WTC11 (cell line): ENCODE measurements around the gene CASP8.

Experiments
- ATF1 ChIP-seq: sonication (generic); formaldehyde crosslinking; IDR thresholded peaks from 2 replicates; pipeline ENCODE4 v1.8.1; 2023; ENCODE audit warnings: mild to moderate bottlenecking, moderate library complexity, missing genetic modification reagents
- NR1H2 ChIP-seq: sonication (generic); formaldehyde crosslinking; IDR thresholded peaks from 2 replicates; pipeline ENCODE4 v1.9.0; 2021; ENCODE audit warnings: mild to moderate bottlenecking, moderate library complexity, missing genetic modification reagents
- NR2C2 ChIP-seq: sonication (generic); formaldehyde crosslinking; IDR thresholded peaks from 2 replicates; pipeline ENCODE4 v1.8.0; 2022; ENCODE audit warnings: mild to moderate bottlenecking, missing genetic modification reagents
- ZNF138 ChIP-seq: sonication (generic); formaldehyde crosslinking; conservative IDR thresholded peaks from 2 replicates; pipeline ENCODE4 v1.8.1; 2022; ENCODE audit warnings: mild to moderate bottlenecking, moderate library complexity, missing genetic modification reagents
- ZNF263 ChIP-seq: sonication (generic); formaldehyde crosslinking; IDR thresholded peaks from 2 replicates; pipeline ENCODE4 v1.8.1; 2022; ENCODE audit warnings: low read depth, mild to moderate bottlenecking, moderate library complexity, missing genetic modification reagents
- ZNF423 ChIP-seq: fragments of 250-450 bp; sonication (Bioruptor Pico); IDR thresholded peaks from 2 replicates; pipeline ENCODE4 v2.1.2; 2022; ENCODE audit warnings: mild to moderate bottlenecking, moderate library complexity
- TF ChIP-seq, protein P1 (sequence below): sonication (generic); formaldehyde crosslinking; IDR thresholded peaks from 2 replicates; pipeline ENCODE4 v1.8.1; 2023; ENCODE audit warnings: mild to moderate bottlenecking, moderate library complexity, missing genetic modification reagents
- TF ChIP-seq, protein P2 (sequence below): fragments of 200-600 bp; IDR thresholded peaks from 2 replicates; pipeline ENCODE4 v1.8.0; 2022; ENCODE audit warnings: antibody characterized with exemption
- TF ChIP-seq, protein P3 (sequence below): sonication (generic); formaldehyde crosslinking; conservative IDR thresholded peaks from 2 replicates; pipeline ENCODE4 v1.8.1; 2022; ENCODE audit warnings: mild to moderate bottlenecking, missing genetic modification reagents

DNA sequence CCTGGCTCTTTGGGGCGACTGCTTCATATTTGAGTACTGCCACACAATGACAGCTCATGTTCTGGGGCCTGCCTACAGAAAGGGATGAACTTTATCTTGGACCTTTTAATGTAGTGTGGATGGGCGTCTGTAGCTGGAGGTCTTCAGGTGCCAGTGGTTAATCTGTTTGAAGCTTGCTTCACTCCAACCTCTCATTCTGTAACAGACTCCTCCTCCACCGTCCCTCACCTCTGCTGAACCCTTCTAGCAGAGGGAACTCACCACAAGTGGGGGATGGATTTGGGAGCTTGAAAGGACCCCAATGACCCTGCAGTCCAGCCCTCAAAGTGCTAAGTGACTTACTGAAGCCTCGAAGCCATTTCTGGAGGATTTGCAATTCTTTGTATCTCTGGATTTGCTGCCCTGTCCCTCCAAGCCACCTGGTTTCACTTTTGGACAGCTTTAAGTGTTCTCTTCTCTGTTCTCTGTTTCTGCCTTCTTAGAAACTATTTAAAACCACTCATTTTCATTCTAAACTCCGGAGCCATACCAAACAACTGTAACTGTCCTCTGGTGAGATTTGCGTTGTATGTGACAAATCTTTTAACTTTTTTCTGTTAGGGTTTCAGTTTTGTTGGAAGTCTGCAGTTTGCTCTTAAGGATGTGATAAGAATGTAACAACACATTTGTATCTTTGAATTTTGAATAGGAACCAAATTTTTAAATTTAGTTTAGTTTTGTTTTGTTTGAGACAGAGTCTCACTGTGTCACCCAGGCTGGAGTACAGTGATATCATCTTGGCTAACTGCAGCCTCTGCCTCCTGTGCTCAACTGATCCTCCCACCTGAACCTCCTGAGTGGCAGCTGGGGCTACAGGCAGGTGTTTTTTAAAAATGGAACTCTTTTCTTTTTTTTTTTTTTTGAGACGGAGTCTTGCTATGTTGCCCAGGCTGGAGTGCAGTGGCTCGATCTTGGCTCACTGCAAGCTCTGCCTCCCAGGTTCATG, 37.0 kb upstream of the CASP8 start:
- TF ChIP-seq ZNF263 (CRISPR knock-in tag) (no peak), ZNF423 (CRISPR knock-in tag) (no peak), NR1H2 (CRISPR knock-in tag) (no peak), ZNF138 (CRISPR knock-in tag) (no peak), NR2C2 (CRISPR knock-in tag) (no peak), ATF1 (CRISPR knock-in tag) (no peak)
- TF ChIP-seq, protein P1, sequence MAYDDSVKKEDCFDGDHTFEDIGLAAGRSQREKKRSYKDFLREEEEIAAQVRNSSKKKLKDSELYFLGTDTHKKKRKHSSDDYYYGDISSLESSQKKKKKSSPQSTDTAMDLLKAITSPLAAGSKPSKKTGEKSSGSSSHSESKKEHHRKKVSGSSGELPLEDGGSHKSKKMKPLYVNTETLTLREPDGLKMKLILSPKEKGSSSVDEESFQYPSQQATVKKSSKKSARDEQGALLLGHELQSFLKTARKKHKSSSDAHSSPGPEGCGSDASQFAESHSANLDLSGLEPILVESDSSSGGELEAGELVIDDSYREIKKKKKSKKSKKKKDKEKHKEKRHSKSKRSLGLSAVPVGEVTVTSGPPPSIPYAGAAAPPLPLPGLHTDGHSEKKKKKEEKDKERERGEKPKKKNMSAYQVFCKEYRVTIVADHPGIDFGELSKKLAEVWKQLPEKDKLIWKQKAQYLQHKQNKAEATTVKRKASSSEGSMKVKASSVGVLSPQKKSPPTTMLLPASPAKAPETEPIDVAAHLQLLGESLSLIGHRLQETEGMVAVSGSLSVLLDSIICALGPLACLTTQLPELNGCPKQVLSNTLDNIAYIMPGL (CRISPR knock-in tag): no peak
- TF ChIP-seq, protein P2, sequence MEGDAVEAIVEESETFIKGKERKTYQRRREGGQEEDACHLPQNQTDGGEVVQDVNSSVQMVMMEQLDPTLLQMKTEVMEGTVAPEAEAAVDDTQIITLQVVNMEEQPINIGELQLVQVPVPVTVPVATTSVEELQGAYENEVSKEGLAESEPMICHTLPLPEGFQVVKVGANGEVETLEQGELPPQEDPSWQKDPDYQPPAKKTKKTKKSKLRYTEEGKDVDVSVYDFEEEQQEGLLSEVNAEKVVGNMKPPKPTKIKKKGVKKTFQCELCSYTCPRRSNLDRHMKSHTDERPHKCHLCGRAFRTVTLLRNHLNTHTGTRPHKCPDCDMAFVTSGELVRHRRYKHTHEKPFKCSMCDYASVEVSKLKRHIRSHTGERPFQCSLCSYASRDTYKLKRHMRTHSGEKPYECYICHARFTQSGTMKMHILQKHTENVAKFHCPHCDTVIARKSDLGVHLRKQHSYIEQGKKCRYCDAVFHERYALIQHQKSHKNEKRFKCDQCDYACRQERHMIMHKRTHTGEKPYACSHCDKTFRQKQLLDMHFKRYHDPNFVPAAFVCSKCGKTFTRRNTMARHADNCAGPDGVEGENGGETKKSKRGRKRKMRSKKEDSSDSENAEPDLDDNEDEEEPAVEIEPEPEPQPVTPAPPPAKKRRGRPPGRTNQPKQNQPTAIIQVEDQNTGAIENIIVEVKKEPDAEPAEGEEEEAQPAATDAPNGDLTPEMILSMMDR: no peak
- TF ChIP-seq, protein P3, sequence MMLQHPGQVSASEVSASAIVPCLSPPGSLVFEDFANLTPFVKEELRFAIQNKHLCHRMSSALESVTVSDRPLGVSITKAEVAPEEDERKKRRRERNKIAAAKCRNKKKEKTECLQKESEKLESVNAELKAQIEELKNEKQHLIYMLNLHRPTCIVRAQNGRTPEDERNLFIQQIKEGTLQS (CRISPR knock-in tag): no peak
